Stimulated activated CD4-positive, alpha-beta T cell treated with anti-CD3 and anti-CD28 coated beads, TNF-alpha, amount 100 ng/mL, for 1 hour (primary cell): Measurements from ENCODE around the gene RPL27.
"Not testable (repeated sequence)": the region's sequence is repeated elsewhere in the genome, so short reads cannot be mapped to it uniquely, and the experiment has no call there.

Source experiments
- DNase-seq, 3 donors: peaks; one replicate each; pipeline ENCODE4 v3.0.0-alpha.2; 2020; ENCODE audit warnings: low read depth in 3 of 3, low spot score in 1 of 3

The RPL27 gene

GRCh38 chr17:42992872-42993271 lies 5.3 kb upstream of the RPL27 start:
- no peak for DNase-seq

- not testable (repeated sequence) for DNase-seq
These were observed 4.3 kb upstream of the RPL27 start for GRCh38 chr17:42993913-42994312.

GRCh38 chr17:42997390-42997983 lies 732 bp upstream of the RPL27 start:
- no peak for DNase-seq

GRCh38 chr17:42999003-42999525 lies 845 bp downstream of the RPL27 start:
- DNase-seq, result no peak

GRCh38 chr17:43000894-43001293 lies 2.7 kb downstream of the RPL27 start:
- not testable (repeated sequence) for DNase-seq

GRCh38 chr17:43003542-43004172 lies 5.4 kb downstream of the RPL27 start:
- no peak for DNase-seq

- peak; percentile 60 to 70 (median 70) for DNase-seq
These were observed 8.7 kb downstream of the RPL27 start, which contains the start of gene IFI35 for GRCh38 chr17:43006639-43007551. Gene IFI35, plus strand, starts transcription at chr17:43006784. Its CDS starts 164 bp downstream, at chr17:43006948.

GRCh38 chr17:43010667-43011308 lies 12.6 kb downstream of the RPL27 start:
- no peak for DNase-seq

GRCh38 chr17:43011728-43012472 lies 13.7 kb downstream of the RPL27 start:
- DNase-seq, result no peak

- no peak for DNase-seq
These were observed 15.1 kb downstream of the RPL27 start for GRCh38 chr17:43013296-43013695.

GRCh38 chr17:43014020-43014648 lies 15.9 kb downstream of the RPL27 start:
- no peak for DNase-seq

GRCh38 chr17:43014649-43015542 lies 16.7 kb downstream of the RPL27 start:
- DNase-seq, result no peak

GRCh38 chr17:43015579-43015978 lies 17.4 kb downstream of the RPL27 start:
- no peak for DNase-seq

GRCh38 chr17:43016216-43016615 lies 18.0 kb downstream of the RPL27 start:
- DNase-seq, result no peak

GRCh38 chr17:43018008-43018853 lies 20.0 kb downstream of the RPL27 start:
- no peak for DNase-seq

- DNase-seq, result no peak
These were observed 20.7 kb downstream of the RPL27 start for GRCh38 chr17:43018932-43019331.

- DNase-seq, result no peak
These were observed 21.2 kb downstream of the RPL27 start for GRCh38 chr17:43019418-43019817.

GRCh38 chr17:43020030-43020621 lies 21.9 kb downstream of the RPL27 start:
- DNase-seq, result no peak
